Measurements from ENCODE around the gene ITPKB. TPM values are rescaled to one million over a fixed set of nuclear protein-coding genes. Genes with fewer than 3 reads are reported as not detected.

ITPKB gene
- total and polyA plus RNA-seq, 2 of the 13 experiments (the other 11 are each of a cell fraction or from before 2014, with no cell fraction given) = not detected

- intact Hi-C loops (cut with micrococcal nuclease; ENCODE audit: unreplicated experiment) = no loop called here
- Histone ChIP-seq H3K79me2 (ENCODE audit: insufficient read depth, low read length) (no peaks in the 10 kb centered on the region), H3K4me2 (ENCODE audit: low read depth, low read length) (no peak overlapping the region), H3K27ac (ENCODE audit: extremely low read length, insufficient read depth, low read length) (no peak overlapping the region), H4K20me1 (ENCODE audit: insufficient read depth, low read length) (no peaks in the 10 kb centered on the region), H3K4me1 (ENCODE audit: insufficient read depth, low read length) (peaks cover 11% of the 10 kb centered on the region), H3K27me3 (ENCODE audit: control insufficient read depth in 1 of 2, insufficient read depth in 2 of 2, low read length in 2 of 2) (peaks cover 0 to 25% of the 10 kb centered on the region in 2 experiments; a peak in 3 of 5 replicates), H3K36me3 (replicated peaks in 1 of 2; ENCODE audit: control insufficient read depth in 1 of 2, insufficient read depth in 2 of 2, low read length in 2 of 2) (no peaks in the 10 kb centered on the region), H3K9ac (ENCODE audit: insufficient read depth, low read depth, low read length) (no peak overlapping the region), H3K9me3 (ENCODE audit: low read length) (no peaks in the 10 kb centered on the region), H2AFZ (ENCODE audit: low read length) (no peak overlapping the region), H3K4me3 (replicated peaks in 1 of 3; ENCODE audit: insufficient read depth in 1 of 3, low read depth in 2 of 3, low read length in 3 of 3) (no peak overlapping the region)
- FAIRE-seq = no peak
- DNase-seq (ENCODE audit: low spot score) = no peak
- 67% methylated on average over 11 of the region's 11 CpGs for WGBS (ENCODE audit: low lambda C conversion rate)
- CTCF ChIA-PET (ENCODE audit: low intra/inter-chr PET ratio, low total read pairs) = no interaction called here
- ATAC-seq = no peak
- POLR2A ChIA-PET = no interaction called here
- no TSS peak for BruUV-seq (replicated peaks)
- in situ Hi-C loops (cut with HindIII; ENCODE audit: extremely low pct_ligation_motif_present, low pct_unique_long_range_greater_than_20kb) = no loop called here
- TF ChIP-seq ZNF768 (CRISPR knock-in tag; IDR thresholded peaks at IDR 0.05) (peak; percentile 63), MTF1 (CRISPR knock-in tag; IDR thresholded peaks at IDR 0.05) (no peak), ZBTB7A (CRISPR knock-in tag; IDR thresholded peaks at IDR 0.05) (no peak)
Observed at GRCh38 chr1:226627924-226628611, 111.0 kb downstream of the ITPKB start.

GRCh38 chr1:226627050-226627755 lies 111.9 kb downstream of the ITPKB start:
- ChIA-PET POLR2A (no interaction called here), CTCF (ENCODE audit: low intra/inter-chr PET ratio, low total read pairs) (no interaction called here)
- H3K36me3 ChIP-seq (replicated peaks in 1 of 2; ENCODE audit: control insufficient read depth in 1 of 2, insufficient read depth in 2 of 2, low read length in 2 of 2) = no peaks in the 10 kb centered on the region
- intact Hi-C loops (cut with micrococcal nuclease; ENCODE audit: unreplicated experiment) (no loop called here), in situ Hi-C loops (cut with HindIII; ENCODE audit: extremely low pct_ligation_motif_present, low pct_unique_long_range_greater_than_20kb) (no loop called here)
- H3K27me3 ChIP-seq (ENCODE audit: control insufficient read depth in 1 of 2, insufficient read depth in 2 of 2, low read length in 2 of 2) = peaks cover 0 to 22% of the 10 kb centered on the region in 2 experiments; a peak in 3 of 5 replicates
- no peak for FAIRE-seq
- no peak overlapping the region for H2AFZ ChIP-seq (ENCODE audit: low read length)
- H3K4me1 ChIP-seq (ENCODE audit: insufficient read depth, low read length) = peaks cover 11% of the 10 kb centered on the region
- TF ChIP-seq RARA (CRISPR knock-in tag; IDR thresholded peaks at IDR 0.05) (0 out of 2 replicates have a peak, but pooled peaks have one; percentile 15), CEBPZ (IDR thresholded peaks at IDR 0.05; ENCODE audit: low read length) (no peak)
- no TSS peak for BruUV-seq (replicated peaks)
- no peak overlapping the region for H3K4me3 ChIP-seq (replicated peaks in 1 of 3; ENCODE audit: insufficient read depth in 1 of 3, low read depth in 2 of 3, low read length in 3 of 3)
- no peak; the same call in 1 of the 3 replicates for ATAC-seq
- no peaks in the 10 kb centered on the region for H3K9me3 ChIP-seq (ENCODE audit: low read length)
- no peak overlapping the region for H3K4me2 ChIP-seq (ENCODE audit: low read depth, low read length)
- H4K20me1 ChIP-seq (ENCODE audit: insufficient read depth, low read length) = no peaks in the 10 kb centered on the region
- DNase-seq (ENCODE audit: low spot score) = no peak
- 35% methylated on average over 6 of the region's 6 CpGs for WGBS (ENCODE audit: low lambda C conversion rate)
- no peak overlapping the region for H3K27ac ChIP-seq (ENCODE audit: extremely low read length, insufficient read depth, low read length)
- no peaks in the 10 kb centered on the region for H3K79me2 ChIP-seq (ENCODE audit: insufficient read depth, low read length)
- H3K9ac ChIP-seq (ENCODE audit: insufficient read depth, low read depth, low read length) = no peak overlapping the region
